Head of caudate nucleus (tissue), 42 donors: ENCODE results near the gene CENPT.
"Not testable (repeated sequence)": the region's sequence is repeated elsewhere in the genome, so short reads cannot be mapped to it uniquely, and the experiment has no call there.

ENCODE experiments used
- DNase-seq, 42 donors: peaks; one replicate each; pipeline versions ENCODE4 v3.0.0 to v3.0.0-alpha.2; 2020 to 2021; ENCODE audit warnings: mixed read lengths in 7 of 42
- intact Hi-C: fragments of 100-400 bp; cut with DNase I; formaldehyde crosslinking; loops from one replicate; pipeline ENCODE4 v1.15.0; 2022

The CENPT gene

DNA sequence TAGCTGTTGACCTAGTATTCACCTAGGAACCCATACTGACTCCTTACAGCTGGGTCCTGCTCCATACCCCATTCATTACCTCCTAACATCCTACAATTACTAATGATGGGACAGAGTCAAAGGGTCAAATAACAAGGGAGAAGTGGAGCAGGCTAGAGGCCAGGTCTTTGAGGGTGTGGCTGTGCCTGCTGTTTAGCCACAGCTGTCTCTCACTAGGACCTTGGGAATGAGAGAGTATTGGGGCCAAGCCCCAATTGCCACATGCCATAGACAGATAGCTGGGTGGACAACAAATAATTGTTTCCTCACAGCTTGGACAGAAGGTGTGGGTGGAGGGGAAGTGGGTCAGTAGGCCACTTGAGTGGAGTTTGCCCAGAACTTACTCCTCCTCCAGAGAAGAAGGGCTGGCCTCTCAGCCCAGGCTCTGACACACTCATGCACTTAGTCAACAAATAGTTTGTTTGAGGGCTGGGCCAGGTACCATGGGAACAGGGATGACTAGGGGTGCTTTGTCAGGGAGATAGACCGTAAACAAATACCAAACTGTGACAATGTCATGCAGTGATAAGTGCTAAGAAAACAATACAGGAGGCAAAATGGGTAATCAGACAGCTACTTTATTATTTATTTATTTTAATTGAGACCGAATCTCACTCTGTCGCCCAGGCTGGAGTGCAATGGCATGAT, 10.2 kb upstream of the CENPT start:
- intact Hi-C loops = no loop called here
- peak in 4 of 42 donors; percentile 21 to 77 (median 40) for DNase-seq

DNA sequence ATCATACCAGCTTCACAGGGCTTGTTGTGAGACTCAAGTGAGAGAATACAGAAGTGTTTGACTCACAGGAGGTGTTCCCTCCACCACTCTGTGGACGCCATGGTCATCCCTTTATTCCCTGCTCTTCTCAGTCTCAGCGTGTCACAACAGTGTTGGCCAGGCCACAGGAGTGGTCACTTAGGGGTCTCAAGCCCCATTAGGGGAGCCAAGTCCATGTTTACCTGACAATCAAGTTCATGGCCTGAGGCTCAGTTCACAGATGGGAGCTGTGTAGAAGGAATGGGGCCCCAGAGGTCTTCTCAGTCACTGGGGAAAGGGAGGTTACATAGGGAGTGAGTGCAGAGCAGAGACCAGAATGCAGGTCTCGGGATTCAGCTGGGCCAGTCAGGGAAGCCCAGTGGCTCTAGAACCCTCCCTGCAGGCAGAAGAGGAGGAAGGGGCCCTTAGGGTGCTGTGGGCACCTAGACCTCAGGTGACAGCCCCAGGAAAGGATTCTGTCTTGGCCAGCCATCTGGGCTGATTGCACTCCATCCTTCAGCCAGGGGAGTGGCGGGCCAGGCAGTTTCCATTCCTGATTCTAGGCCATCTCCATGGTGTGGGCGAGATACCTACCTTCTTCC, 9.5 kb upstream of the CENPT start:
- intact Hi-C loops = no loop called here
- DNase-seq = no peak

DNA sequence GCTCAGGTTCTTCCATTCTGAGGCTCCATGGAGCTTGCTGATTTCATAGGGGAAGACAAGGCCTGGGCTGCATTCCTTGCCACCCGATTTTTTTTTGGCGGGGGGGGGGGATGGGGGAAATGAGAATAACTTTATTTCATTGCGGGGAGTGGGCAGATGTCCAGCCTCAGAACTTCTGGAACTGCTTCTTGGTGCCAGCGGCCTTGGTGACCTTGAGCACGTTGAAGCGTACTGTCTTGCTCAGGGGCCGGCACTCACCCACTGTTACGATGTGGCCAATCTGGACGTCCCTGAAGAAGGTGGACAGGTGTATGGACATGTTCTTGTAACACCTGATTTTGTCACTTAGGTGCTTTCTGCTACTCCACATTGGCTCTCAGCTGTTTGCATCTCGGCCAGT, 8.3 kb upstream of the CENPT start:
- intact Hi-C loops = no loop called here
- no peak for DNase-seq

DNA sequence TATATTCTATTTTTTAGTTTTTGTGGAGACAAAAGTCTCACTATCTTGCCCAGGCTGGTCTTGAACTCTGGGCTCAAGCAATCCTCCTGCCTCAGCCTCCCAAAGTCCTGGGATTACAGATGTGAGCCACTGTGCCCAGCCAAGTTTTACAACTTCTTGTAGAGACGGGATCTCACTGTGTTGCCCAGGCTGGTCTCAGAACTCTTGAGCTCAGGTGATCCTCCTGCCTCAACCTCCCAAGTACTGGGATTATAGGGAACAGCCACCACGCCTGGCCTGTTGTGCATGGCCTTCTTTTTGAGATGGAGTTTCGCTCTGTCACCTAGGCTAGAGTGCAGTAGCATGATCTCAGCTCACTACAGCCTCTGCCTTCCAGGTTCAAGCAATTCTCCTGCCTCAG, 6.2 kb upstream of the CENPT start:
- intact Hi-C loops = no loop called here
- DNase-seq = no peak

DNA sequence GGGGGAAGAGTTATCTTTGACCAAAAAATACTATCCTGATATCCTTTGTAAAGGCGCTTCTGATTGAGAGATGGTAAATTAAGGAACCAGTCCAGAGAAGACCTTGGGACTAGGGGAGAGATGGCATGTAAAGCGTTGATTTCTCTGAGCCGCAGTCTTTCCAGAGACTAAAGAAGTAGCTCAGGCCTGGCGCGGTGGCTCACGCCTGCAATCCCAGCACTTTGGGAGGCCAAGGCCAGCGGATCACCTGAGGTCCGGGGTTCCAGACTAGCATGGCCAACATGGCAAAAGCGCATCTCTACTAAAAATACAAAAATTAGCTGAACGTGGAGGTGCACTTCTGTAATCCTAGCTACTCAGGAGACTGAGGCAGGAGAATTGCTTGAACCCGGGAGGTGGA, 625 bp upstream of the CENPT start:
- DNase-seq = no peak
- intact Hi-C loops = no loop called here

DNA sequence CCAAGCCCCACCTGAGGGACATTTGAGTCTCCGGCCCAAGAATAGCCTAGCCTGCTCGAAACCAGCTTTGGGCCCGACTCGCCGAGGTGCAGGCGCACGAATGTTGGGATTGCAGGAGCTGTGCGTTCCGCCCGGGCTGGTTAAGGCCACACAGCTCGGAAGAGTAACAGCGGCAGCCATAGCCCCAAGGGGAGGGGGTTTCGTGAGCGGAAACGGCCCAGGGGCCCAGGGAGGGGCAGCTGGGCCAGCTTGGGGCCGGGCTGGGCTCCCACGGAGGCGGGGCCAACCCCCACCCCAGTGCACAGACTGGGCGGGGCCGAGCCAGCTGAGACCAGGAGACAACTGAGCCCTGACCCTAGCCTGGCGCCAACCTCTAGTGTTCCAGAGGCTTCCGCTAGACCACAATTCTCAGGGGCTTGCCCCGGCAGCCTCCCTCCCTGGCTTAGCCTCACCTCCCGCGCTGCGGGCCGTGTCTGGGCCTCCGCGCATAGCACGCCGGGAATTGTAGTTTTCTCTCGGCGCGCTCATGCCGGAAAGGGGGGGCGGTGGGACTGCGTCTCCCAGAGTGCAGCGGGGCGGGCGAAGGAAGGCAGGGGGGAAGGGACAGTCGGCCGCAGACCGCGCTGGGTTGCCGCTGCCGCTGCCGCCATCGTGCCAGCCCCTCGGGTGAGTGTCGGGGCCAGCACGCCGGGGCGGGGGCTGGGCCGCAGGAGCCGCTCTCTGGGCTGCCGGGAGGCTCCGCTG, 1.0 kb downstream of the CENPT start, which contains the start of gene NUTF2:
Gene NUTF2, plus strand, starts transcription at position 614 of the 744 bp plus-strand sequence. CDS start 18,198 bp downstream, outside the sequence.
- peak; percentile 86 to 98 (median 95) for DNase-seq
- intact Hi-C loops = loop anchor here (2.0 kb wide), 1 partner anchor 36 kb away; no protein-coding TSS in a partner anchor

DNA sequence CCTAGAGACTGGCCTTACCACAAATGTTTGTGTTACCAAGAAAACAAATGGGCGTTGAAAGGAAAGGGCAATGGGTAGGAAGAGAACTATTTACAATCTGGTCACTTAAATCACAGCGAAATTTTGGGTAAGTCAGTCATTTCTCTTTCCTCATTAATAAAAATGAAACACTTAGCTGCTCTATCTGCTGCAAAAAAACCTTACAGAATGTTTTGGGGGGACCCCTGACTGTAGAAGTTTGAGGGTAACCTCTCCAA, 1.5 kb downstream of the CENPT start:
- intact Hi-C loops = loop anchor here (2.0 kb wide), 1 partner anchor 37 kb away; no protein-coding TSS in a partner anchor
- no peak for DNase-seq

DNA sequence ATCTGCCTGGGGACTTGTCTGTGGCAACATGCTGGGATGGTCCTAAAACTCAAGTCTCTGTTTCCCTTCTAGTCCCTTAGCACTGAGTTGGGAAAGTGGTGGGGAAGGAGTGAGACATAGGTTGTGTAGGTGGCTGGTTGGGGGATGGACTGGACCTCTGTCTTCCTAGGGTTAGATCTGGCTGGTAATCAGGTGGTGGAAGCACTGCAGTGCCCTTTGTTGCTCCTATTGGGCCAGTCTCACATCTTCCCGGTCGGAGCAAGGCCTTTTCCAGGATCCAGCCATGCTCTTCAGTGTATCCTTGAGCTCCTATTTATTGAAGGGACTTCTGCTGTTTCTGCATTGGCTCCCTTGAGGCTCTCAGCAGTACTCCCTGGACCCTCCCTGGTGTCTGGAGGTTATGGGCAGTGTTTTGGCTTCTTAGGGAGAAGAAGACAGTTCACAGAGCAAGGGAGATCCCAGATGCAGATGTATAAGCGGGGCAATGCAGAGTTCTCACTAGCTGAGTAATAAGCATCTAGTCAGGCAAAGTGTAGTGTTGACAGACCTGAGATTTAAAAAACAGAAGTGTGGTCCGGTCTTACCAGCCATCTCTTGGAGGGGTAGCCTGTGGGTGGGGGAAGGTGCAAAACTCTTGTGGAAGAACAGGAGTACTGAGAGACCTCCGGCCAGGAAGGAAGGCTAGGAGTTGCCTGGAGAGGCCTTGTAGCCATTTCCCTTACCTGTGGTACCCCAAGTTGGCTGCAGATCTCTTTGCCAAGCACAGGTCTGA, 2.0 kb downstream of the CENPT start:
- no peak for DNase-seq
- intact Hi-C loops = loop anchor here (2.0 kb wide), 1 partner anchor 37 kb away; no protein-coding TSS in a partner anchor

DNA sequence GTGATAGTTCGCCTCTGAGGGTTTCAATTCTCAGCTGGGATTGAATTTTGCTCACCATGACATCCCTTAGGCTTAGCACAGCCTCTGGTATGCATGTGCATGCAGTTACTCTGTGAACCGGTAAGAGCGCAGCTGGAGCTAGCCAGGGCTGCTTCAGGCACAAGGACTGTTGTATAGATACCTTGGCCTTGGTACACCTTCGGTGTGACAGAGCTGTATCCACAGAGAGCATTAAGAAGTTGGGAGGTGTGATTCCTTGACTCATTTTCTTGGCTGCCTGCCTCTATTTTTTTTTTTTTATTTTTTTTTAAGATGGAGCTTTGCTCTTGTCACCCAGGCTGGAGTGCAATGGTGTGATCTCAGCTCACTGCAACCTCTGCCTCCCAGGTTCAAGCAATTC, 3.0 kb downstream of the CENPT start:
- no peak for DNase-seq
- intact Hi-C loops = no loop called here

DNA sequence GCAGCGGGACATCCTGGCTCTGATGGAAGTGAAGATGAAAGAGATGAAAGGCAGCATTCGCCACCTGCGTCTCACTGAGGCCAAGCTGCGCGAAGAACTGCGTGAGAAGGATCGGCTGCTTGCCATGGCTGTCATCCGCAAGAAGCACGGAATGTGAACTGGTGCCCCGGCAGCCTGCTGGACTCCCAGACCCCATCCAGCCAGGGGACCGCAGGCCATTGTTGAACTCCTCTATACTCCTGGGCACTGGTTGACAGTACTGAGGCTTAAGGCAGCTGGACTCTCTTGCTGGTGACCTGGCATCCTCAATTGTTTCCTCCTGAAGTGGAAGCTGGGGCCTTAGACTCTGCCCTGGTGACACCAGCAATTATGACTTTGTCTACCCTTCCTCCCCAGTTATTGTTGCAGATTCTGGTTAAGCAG, 4.1 kb downstream of the CENPT start:
- intact Hi-C loops = no loop called here
- DNase-seq = peak in 8 of 42 donors; percentile 4 to 46 (median 20)

DNA sequence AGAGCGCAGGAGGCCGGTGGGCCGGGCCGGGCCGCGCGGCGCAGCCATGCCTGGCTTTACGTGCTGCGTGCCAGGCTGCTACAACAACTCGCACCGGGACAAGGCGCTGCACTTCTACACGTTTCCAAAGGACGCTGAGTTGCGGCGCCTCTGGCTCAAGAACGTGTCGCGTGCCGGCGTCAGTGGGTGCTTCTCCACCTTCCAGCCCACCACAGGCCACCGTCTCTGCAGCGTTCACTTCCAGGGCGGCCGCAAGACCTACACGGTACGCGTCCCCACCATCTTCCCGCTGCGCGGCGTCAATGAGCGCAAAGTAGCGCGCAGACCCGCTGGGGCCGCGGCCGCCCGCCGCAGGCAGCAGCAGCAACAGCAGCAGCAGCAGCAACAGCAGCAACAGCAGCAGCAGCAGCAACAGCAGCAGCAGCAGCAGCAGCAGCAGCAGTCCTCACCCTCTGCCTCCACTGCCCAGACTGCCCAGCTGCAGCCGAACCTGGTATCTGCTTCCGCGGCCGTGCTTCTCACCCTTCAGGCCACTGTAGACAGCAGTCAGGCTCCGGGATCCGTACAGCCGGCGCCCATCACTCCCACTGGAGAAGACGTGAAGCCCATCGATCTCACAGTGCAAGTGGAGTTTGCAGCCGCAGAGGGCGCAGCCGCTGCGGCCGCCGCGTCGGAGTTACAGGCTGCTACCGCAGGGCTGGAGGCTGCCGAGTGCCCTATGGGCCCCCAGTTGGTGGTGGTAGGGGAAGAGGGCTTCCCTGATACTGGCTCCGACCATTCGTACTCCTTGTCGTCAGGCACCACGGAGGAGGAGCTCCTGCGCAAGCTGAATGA, 4.8 kb downstream of the CENPT start:
- DNase-seq = peak; percentile 34 to 86 (median 72)
- intact Hi-C loops = no loop called here

DNA sequence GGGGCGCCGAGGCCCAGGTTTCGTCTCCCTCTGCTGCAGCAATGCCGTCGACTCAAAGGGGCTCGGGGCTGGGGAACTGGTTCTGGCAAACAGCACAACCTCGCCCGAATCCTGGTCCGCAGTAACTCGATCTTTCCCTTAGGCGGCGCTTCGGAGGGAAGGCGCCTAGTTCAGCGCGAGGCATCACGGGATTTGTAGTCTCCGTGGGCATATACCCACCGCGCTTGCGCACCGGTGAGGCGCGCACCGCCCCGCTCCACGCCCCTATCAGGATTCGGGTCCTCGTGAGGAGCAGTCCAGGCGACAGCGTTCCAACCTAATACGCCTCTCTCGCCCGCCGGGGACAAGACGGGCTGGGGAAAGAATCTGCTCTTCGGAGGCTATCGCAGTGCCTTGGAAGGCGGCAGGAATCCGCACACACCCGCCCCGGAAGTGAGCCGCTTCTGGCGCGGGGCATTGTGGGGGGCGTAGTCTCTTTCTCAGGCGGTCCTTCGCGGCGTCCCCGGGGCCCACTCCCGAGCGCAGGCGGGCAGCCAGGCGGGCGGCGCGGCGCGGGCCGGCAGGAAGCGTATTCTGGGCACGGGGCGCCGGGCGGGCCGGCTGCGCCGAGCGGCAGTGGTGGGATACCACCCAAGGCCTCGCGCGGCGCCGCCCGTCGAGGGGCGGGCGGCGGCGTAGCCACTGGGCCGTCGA, 5.5 kb downstream of the CENPT start, which contains the start of gene THAP11:
Gene THAP11, plus strand, starts transcription at position 505 of the 693 bp plus-strand sequence. CDS start 235 bp downstream, outside the sequence.
- intact Hi-C loops = no loop called here
- DNase-seq = peak; percentile 87 to 98 (median 94)

DNA sequence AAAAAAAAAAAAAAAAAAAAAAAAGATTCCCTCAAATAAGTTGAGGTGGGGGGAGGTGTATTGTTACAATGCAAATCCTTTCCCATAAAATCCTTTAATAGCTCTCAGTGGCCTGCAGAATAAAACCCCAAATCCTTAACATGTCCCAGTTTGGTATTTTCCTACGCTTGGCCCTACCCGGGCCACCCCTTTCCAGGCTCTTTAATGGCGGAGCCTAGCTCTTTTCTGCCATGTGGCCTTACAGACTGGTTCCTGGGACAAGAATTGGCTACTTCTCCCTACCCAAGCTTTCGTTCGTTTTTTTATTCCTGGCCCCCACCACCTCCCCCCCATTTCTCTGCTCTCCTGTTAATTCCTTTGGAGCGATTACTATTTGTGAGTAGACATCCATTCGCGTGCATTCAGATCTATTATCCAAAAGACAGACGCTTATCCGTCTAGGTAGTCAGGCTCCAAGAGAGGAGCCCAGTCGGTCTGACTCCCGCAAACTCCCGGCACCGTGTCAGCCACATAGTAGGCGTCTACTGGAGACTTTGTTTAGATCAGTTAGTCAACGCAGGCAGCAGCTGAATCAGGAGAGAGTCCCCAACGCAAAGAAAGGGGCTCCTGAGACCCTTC, 6.2 kb downstream of the CENPT start:
- no peak for DNase-seq
- intact Hi-C loops = no loop called here

DNA sequence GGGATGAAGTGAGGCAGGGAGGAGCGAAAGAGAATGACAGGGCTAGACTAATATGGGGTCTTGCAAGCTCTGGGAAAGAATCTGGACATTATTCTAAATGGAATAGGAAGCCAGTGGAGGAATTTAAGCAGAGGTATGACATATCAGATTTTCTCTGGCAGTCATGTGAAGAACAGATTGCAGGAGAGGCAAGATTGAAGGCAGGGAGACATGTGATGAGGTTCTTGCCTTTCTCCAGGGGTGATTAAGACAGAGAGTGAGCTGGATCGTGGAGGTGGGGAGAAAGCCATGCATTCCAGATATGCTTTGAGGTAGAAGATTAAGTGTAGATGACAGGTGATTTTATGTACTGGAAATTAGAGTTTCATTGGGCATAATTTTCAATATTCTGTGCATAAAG, 9.7 kb downstream of the CENPT start:
- intact Hi-C loops = no loop called here
- peak in 12 of 42 donors; percentile 5 to 60 (median 44) for DNase-seq

DNA sequence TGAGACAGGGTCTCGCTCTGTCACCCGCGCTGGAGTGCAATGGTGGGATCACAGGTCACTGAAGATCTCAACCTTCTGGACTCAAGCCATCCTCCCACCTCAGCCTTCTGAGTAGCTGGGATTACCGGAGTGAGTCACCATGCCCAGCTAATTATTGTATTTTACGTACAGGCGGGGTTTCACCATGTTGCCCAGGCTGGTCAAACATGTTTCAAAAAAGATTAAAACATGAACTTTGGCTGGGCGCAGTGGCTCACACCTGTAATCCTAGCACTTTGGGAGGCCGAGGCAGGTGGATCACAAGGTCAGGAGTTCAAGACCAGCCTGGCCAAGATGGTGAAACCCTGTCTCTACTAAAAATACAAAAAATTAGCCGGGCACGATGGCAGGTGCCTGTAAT, 10.3 kb downstream of the CENPT start:
- intact Hi-C loops, DNase-seq: not testable (repeated sequence)

DNA sequence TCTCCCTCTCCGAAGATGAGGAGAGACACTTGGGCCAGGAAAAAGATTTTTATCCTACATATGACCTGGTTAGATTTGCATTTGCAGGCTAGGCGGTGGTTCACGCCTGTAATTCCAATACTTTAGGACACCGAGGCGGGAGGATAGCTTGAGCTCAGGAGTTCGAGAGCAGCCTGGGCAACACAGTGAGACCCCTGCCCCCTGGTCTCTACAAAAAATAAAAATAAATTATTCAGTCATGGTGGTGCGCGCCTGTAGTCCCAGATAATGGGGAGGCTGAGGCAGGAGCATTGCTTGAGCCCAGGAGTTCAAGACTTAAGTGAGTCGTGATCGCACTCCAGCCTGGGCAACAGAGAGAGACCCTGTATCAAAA, 13.3 kb downstream of the CENPT start:
- intact Hi-C loops = no loop called here
- DNase-seq = no peak

DNA sequence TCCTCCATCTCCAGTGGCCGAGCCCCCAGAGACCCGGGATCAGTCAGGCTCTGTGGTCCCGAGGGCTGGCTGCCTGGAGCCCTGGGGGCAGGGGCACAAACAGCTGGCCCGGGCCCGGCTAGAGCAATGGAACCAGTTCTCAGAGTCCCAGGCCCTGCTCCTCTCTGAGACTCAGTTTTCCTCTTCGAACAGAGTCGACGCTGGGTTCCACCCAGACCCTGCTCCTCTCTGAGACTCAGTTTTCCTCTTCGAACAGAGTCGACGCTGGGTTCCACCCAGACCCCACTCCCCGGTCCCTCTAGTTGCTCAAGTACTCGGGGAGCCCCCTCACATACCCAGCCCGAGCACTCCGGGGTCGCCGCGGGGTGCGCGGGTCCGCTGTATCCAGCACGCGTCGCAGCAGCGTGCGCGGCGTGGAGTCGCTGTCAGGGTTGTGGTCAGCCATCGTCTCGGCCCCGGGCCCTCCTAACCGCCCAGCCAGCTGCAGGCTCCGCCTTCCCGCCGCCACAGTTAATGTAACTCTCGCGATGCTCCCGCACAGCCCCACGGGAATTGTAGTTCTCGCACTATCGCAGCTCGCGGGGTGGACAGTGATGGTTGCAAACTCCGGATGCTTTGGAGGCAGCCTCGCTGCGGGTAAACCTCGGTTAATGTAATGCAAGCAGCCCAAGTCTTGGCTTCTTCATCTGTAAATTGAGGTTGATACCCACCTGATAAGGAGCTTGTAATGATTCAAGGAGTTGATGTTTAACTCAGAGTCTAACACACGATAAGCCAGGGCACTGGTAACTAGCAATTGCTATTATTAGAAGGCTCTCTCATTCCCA, 13.9 kb downstream of the CENPT start:
- DNase-seq = peak; percentile 92 to 98 (median 96)
- intact Hi-C loops = no loop called here
